NCI-H2171 treated with DMSO at 0.1 percent for 48 hours (cell line): Measurements from ENCODE around the gene OVCA2.
A peak's percentile ranks its signal among the peaks of the same experiment; 100 is the strongest.

Experiments
- DNase-seq: peaks from one replicate; lab custom pipeline; 2025; lab: John Stamatoyannopoulos, UW

The OVCA2 gene

DNA sequence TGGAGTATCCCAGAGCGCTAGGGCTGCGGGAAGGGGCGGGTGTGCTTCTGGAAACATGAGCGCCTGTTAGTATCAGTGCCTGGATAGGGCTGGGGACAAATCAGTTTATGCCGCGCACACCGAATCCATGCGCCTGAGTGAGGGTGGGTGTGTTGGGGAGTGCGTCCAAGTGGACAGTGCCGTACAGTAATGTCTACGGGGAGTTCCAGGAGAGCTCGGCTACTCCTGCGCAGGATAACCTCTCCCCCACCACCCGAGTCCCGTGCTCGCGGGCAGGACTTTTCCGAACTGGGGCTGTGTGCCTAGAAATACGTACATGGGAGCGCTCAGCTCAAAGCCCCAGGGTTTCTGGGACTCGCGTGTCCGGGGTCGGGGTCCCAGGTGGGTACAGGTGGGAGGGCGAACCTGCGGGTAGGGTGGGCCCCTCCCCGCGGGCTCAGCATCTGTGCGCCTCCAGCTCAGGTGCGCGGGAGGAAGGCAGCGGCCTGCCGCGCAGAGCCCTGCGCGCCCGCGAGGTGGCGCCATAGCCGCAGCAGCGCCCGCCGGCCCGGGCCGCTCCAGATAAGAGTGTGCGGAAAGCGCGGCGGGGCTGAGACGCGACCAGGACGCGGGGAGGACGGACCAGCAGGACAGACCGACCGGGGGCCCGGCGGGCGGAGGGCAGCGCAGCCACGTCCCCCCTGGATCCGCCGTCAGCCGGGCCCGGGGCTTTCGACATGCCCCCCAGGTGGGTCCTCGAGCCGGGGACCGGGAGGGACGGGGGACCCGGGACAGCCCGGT lies 12.9 kb downstream of the OVCA2 start, which contains the start of gene HIC1:
TSS of gene HIC1 (plus strand) at position 592 of the 780 bp plus-strand sequence. CDS start 1,588 bp downstream, outside the sequence.
- peak; percentile 73 for DNase-seq

DNA sequence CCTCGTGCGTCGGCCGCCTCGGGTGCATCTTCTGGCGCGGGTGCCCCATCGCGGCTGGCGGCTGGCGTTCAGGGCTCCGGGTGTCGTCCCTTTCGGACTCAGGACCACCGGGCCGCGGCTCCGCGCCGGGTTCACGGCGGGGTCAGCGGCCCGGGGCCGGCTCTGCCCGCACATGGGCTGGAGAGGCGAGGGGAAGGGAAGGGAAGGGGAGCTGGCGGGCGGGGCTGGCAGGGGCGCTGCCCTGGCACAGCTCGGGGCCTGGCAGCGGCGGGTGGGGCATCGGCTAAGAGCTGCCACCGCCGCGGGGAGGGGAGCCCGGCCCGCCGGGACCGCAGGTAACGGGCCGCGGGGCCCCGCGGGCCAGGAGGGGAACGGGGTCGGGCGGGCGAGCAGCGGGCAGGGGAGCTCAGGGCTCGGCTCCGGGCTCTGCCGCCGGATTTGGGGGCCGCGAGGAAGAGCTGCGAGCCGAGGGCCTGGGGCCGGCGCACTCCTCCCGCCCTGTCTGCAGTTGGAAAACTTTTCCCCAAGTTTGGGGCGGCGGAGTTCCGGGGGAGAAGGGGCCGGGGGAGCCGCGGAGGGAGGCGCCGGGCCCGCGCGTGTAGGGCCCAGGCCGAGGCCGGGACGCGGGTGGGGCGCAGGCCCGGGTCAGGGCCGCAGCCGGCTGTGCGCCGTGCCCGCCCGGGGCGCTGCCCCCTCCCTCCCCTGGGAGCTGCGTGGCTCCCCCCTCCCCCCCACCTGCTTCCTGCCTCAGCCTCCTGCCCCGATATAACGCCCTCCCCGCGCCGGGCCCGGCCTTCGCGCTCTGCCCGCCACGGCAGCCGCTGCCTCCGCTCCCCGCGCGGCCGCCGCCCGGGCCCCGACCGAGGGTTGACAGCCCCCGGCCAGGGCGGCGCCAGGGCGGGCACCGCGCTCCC lies 13.7 kb downstream of the OVCA2 start:
- no peak for DNase-seq

DNA sequence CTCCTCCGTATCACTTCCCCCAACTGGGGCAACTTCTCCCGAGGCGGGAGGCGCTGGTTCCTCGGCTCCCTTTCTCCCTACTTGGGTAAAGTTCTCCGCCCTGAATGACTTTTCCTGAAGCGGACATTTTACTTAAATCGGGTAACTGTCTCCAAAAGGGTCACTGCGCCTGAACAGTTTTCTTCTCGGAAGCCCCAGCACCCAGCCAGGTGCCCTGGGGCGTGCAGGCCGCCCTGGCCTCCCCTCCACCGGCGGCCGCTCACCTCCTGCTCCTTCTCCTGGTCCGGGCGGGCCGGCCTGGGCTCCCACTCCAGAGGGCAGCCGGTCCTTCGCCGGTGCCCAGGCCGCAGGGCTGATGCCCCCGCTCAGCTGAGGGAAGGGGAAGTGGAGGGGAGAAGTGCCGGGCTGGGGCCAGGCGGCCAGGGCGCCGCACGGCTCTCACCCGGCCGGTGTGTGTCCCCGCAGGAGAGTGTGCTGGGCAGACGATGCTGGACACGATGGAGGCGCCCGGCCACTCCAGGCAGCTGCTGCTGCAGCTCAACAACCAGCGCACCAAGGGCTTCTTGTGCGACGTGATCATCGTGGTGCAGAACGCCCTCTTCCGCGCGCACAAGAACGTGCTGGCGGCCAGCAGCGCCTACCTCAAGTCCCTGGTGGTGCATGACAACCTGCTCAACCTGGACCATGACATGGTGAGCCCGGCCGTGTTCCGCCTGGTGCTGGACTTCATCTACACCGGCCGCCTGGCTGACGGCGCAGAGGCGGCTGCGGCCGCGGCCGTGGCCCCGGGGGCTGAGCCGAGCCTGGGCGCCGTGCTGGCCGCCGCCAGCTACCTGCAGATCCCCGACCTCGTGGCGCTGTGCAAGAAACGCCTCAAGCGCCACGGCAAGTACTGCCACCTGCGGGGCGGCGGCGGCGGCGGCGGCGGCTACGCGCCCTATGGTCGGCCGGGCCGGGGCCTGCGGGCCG lies 14.7 kb downstream of the OVCA2 start:
- no peak for DNase-seq

DNA sequence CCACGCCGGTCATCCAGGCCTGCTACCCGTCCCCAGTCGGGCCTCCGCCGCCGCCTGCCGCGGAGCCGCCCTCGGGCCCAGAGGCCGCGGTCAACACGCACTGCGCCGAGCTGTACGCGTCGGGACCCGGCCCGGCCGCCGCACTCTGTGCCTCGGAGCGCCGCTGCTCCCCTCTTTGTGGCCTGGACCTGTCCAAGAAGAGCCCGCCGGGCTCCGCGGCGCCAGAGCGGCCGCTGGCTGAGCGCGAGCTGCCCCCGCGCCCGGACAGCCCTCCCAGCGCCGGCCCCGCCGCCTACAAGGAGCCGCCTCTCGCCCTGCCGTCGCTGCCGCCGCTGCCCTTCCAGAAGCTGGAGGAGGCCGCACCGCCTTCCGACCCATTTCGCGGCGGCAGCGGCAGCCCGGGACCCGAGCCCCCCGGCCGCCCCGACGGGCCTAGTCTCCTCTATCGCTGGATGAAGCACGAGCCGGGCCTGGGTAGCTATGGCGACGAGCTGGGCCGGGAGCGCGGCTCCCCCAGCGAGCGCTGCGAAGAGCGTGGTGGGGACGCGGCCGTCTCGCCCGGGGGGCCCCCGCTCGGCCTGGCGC lies 15.4 kb downstream of the OVCA2 start:
- DNase-seq = no peak

DNA sequence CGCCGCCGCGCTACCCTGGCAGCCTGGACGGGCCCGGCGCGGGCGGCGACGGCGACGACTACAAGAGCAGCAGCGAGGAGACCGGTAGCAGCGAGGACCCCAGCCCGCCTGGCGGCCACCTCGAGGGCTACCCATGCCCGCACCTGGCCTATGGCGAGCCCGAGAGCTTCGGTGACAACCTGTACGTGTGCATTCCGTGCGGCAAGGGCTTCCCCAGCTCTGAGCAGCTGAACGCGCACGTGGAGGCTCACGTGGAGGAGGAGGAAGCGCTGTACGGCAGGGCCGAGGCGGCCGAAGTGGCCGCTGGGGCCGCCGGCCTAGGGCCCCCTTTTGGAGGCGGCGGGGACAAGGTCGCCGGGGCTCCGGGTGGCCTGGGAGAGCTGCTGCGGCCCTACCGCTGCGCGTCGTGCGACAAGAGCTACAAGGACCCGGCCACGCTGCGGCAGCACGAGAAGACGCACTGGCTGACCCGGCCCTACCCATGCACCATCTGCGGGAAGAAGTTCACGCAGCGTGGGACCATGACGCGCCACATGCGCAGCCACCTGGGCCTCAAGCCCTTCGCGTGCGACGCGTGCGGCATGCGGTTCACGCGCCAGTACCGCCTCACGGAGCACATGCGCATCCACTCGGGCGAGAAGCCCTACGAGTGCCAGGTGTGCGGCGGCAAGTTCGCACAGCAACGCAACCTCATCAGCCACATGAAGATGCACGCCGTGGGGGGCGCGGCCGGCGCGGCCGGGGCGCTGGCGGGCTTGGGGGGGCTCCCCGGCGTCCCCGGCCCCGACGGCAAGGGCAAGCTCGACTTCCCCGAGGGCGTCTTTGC lies 16.2 kb downstream of the OVCA2 start:
- DNase-seq = no peak

DNA sequence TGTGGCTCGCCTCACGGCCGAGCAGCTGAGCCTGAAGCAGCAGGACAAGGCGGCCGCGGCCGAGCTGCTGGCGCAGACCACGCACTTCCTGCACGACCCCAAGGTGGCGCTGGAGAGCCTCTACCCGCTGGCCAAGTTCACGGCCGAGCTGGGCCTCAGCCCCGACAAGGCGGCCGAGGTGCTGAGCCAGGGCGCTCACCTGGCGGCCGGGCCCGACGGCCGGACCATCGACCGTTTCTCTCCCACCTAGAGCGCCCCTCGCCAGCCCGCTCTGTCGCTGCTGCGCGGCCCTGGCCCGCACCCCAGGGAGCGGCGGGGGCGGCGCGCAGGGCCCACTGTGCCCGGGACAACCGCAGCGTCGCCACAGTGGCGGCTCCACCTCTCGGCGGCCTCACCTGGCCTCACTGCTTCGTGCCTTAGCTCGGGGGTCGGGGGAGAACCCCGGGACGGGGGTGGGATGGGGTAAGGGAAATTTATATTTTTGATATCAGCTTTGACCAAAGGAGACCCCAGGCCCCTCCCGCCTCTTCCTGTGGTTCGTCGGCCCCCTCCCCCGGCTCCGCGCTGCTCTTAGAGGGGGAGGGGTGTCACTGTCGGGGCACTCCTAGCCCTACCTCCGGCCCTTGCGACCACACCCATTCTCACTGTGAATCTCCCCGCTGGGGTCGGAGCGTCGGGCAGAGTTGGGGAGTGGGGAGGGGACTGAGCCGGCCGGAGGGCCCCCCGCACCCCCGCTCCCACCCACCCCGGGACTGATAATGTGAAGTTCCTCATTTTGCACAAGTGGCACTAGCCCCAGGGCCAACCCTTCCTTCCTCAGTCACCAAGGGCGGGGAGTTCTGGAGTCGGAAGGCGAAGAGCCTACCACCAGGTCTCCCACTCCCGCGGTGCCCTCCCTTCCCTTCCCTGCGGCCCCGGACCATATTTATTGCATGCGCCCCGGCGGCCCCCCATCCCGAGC lies 17.0 kb downstream of the OVCA2 start:
- no peak for DNase-seq

DNA sequence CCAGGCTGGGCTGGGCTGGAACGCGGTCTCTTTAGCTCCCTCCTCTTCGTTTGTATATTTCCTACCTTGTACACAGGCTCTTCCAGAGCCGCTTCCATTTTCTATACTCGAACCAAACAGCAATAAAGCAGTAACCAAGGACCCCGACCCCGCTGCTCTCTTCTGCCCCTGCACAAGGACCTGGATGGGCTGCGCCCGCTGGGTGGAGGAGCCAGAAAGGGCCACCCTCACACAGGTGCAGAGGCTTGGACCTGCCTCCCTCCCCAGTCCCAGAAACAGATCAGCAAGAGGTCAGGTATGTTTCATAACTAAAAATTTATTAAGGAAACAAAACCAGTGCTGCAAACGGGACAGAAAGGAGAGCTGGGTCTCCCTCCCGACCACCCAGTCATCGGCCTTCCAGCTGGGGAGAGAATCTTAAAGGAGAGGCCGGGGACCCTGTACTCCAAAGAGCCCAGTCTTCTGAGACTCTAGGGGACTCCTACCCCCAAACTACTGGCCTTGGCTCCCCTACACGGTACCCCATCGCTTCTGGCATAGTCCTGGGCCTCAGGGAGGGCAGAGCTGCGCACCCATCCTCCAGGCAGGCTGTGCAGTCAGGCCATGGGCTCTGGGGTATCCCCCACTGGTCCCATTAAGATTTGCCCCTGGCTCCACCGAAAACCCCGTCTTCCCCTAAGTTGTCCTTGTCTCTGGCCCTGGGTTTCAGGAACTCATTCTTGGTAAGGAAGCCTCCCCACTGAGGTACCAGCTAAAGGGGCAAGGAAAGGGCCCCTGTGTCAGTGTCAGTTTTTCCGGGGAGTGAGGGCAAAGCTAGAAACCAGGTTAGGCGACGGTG lies 17.9 kb downstream of the OVCA2 start:
- no peak for DNase-seq

DNA sequence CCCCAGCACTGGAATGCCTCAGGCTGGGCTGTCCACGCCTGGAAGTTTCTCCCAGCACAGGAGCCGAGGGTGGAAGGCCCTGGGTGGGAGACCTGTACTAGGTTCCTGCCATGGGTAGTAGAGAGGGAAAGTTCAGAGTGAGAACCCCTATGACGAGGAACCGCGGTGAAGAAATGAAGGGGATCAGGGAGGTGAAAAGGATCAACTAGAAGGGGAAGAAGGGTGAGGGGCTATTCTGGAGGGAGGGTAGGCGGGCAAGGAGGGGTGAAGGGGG lies 18.5 kb downstream of the OVCA2 start:
- no peak for DNase-seq

DNA sequence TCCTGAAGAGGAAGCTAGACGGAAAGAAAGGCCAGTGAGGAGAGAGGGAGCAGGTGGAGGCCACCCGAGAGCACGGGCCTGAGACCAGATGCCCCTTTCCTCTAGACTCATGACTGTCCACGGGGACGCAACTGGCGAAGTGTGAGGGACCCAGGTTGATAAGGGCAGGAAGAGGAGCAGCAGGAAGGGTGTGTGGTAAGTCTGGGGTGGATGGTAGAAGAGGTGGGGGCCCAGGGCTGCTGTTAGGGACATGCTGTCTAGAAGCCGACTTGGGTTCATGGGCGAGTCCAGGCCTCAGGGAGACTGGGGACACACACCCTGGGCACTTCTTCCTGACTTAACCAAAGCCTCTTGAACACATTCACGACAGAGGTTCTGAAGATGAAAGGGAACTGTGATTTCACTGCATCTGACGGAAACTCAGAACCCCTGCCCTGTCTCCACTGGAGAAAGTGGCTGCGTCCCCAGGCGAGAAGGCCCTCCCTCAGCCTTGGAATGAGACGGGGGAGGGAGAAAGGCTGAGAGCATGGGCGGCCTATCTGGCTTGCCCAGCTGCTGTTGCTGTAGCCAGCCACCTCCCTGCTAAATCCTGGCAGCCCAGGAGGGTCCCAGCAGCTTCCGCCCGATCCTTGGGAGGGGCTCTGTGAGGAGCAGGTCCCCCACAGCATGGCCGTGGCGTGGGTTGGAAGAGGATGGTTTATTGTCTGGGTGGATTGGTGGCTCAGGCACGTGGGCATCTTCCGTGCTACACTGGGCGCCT lies 19.0 kb downstream of the OVCA2 start:
- no peak for DNase-seq

DNA sequence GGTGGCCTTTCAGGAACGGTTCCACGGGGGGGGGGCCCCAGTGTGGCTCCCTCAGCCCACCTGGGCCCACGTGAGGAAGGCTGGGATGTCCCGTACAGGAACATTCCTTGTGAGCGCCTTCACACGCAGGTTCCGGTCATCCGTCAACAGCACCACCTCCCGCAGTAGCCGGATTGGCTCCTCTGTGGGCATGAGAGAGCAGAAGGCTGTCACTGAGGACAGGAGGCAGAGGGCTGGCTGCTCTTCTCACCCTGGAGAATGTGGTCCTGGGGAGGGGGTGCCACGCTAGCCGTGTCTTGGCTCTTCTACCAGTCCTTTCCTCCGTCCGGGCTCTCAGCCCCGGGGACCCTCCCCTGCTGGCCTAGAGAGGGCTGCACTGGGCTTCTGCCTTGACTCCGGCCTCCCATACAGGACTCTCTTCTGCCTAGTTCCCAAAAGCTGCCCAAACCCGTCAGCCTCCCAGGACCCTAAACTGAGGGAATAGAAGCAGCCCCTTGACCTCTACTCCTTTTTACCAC lies 19.7 kb downstream of the OVCA2 start:
- DNase-seq = no peak

DNA sequence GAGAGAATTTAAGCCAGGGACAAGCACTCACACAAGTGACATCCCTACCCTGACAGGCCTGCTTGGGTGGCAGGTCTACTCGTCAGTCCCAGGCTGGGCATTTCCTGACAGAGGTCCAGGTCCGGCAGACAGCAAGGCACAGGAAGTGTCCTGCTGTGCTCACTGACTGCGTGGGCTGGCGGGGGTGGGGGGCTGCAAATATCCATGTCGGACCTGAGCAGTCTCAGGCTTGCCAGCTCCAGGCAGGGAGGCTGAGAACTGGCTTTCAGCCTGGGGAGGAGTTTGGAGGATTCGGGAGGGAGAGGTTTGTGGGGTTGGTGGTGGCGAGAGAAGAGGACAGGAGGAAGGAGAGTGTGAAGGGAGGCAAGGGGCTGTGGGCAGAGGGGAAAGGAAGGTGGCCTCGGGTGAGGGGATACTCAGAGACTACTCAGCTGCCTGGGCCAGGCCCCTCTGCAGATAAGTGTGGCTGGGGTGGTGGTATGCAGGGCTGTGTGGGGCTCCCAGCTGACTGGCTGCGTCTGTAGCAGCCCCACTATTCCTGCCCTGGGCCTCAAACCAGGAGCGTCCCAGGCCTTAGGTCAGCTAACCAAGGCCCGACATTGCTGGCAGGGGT lies 20.9 kb downstream of the OVCA2 start:
- DNase-seq = no peak

DNA sequence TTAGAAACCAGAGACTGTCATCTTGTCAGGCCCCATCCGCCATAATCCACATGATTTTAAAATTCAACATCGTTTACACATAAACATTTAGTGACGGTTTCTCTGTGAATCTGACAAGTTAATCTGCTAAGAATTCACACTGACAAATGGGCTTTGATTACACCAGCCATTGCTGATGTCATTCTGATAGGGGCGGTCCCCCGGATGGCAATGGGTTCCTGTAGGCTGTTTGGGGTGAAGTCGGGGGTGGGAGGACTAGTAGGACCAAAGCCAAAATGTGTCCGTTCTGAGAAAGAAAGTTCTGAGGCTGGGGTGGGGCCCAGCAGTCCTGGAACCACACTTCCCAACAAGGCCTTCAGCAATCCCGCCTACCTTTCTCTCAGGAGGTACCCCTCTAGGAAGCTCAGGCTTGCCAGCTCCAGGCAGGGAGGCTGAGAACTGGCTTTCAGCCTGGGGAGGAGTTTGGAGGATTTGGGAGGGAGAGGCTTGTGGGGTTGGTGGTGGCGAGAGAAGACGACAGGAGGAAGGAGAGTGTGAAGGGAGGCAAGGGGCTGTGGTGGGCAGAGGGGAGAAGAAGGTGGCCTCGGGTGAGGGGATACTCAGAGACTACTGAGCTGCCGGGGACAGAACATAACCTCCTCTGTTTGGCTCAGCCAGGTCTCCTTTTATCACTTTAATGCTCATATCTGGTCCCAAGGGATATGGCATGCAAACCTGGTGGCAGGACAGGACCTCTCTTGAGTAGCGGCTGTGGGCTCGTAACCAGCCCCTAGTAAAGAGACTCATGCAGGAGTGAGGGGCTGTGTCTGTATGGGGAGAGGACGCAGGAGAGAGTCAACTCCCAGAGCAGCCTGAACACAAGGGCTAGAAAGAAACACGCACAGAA lies 21.7 kb downstream of the OVCA2 start:
- no peak for DNase-seq

DNA sequence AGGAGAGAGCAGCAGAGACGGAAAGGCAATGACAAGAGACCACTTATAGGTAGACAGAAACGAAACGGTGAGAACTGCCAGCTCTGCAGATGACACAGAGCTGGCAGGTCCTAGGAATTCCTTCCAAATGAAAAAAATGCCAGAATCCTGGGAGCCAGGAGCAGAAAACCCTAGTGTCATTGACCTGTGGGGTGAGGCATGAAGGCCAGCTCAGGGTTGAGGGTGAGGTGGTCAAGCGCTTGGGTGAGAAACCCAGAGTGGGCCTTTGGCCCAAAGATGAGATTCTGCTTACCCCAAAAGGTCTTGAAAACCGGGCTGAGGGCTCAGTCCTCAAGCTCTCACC lies 22.3 kb downstream of the OVCA2 start:
- DNase-seq = no peak

DNA sequence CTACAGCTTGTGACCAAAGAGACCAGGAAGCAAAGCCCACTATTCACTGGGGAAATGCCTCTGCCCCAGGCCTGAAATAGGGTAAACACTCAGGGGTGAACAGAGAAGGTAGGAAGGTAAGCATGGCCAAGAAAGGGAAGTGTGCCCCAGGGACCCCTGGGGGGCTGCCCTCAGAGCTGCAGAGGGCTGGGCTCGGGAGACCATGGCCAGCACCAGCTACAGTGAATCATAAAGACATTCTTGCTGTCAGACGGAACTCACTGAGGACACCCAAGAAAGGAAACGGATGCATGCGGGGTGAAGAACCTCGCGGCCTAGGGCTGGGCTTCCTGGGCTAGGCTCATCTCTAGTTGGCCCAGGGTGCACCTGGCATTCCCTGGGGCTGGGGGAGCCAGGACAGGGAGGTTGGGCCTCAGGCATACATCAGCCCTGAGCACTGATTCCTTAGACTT lies 22.7 kb downstream of the OVCA2 start:
- DNase-seq = no peak

DNA sequence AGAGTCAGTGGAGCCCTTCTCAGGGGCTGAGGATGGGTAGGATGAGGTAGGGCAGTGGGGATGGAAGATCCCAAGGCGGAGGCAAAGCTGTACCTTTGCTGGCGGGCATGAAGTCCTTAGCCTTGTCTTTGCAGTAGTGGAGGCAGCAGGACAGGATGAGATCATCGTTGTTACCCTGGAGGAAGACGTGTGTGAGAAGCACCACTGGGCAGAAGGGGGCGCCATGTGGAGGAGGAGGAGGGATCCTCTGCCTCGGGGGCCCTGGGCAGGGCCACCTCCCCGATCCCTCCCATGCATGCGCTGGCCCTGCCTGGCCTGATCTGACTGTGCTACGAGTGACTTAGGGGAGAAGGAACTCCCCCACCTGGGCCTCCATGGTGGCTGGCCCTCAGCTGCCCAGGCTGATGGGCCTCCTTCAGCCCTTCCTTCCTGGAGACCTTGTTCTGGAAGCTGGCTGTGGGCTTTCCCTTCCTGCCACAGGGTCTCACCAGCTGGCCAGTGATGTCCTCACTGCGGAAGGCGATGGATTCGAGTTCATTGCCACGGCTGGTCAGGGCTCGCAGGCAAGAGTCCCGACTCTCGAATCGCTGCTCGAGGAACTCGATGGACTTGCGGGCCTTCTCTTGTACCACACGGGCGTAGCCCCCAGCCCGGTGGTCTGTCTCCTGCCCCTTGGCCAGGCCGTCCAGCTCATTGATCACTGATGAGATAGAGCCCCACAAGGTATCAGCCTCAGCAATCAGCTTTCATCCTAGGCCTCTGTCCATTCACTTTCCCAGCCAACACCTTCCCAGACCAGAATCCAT lies 23.4 kb downstream of the OVCA2 start:
- no peak for DNase-seq
